Endothelial cell of umbilical vein (primary cell): ENCODE data around the gene BTN3A1.

Source experiments
- POLR2A ChIP-seq: IDR thresholded peaks from 2 replicates; pipeline ENCODE4 v1.6.1; 2012; ENCODE audit warnings: low read depth, mild to moderate bottlenecking, control low read depth, low read length
- TF ChIP-seq, protein P1 (sequence below), 2 donors: IDR thresholded peaks; 1 replicate in 1 of 2; 2 replicates in 1 of 2; pipeline ENCODE4 v1.5.1; 2011; ENCODE audit warnings: low read length in 2 of 2, mild to moderate bottlenecking in 2 of 2, moderate library complexity in 2 of 2, control low read depth in 1 of 2, inconsistent platforms in 1 of 2, low read depth in 1 of 2; ENCODE audit not compliant: insufficient read depth in 1 of 2; ENCODE audit errors: extremely low read depth in 1 of 2

DNA sequence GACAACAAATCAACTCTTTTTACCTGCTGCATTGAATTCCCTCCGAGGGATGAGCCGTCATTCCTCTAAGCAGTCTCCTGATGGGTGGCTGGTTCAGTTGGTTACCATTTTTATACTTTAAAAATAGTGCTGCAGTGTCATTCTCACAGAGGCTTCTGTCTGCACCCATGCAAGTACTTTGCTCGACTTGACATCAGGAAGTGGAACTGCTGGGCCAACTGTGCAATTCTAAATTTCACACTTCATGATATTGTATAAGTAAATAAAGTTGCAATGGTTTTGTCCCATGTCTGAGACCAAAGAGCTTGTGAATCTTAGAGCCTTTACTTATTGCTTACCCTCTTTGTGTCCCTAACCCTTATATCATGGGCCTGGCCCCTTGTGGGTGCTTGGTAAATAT lies 2.5 kb downstream of the BTN3A1 start:
- TF ChIP-seq, protein P1, sequence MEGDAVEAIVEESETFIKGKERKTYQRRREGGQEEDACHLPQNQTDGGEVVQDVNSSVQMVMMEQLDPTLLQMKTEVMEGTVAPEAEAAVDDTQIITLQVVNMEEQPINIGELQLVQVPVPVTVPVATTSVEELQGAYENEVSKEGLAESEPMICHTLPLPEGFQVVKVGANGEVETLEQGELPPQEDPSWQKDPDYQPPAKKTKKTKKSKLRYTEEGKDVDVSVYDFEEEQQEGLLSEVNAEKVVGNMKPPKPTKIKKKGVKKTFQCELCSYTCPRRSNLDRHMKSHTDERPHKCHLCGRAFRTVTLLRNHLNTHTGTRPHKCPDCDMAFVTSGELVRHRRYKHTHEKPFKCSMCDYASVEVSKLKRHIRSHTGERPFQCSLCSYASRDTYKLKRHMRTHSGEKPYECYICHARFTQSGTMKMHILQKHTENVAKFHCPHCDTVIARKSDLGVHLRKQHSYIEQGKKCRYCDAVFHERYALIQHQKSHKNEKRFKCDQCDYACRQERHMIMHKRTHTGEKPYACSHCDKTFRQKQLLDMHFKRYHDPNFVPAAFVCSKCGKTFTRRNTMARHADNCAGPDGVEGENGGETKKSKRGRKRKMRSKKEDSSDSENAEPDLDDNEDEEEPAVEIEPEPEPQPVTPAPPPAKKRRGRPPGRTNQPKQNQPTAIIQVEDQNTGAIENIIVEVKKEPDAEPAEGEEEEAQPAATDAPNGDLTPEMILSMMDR (IDR thresholded peaks at IDR 0.05; ENCODE audit: extremely low read depth in 1 of 2, insufficient read depth in 1 of 2, low read depth in 1 of 2, low read length in 2 of 2), result no peak
- no peak for TF ChIP-seq POLR2A
